Activated T-cell treated with anti-CD3 and anti-CD28 coated beads for 4 hours (primary cell): ENCODE results near the gene CD84.
A peak's percentile ranks its signal among the peaks of the same experiment; 100 is the strongest.

Source experiments
- DNase-seq: peaks from one replicate; pipeline ENCODE4 v3.0.0-alpha.2; 2020

Gene CD84

GRCh38 chr1:160579216-160579701 is at the start of gene CD84:
TSS of gene CD84 (minus strand) at chr1:160579496. CDS start at chr1:160579437, 59 bp downstream.
- no peak for DNase-seq

GRCh38 chr1:160628799-160629263 is 49.5 kb upstream of the CD84 start:
- no peak for DNase-seq

- DNase-seq, result peak; percentile 65
These were observed 48.5 kb upstream of the CD84 start for GRCh38 chr1:160627677-160628289.

- DNase-seq, result no peak
These were observed 47.4 kb upstream of the CD84 start for GRCh38 chr1:160626509-160627342.

GRCh38 chr1:160625725-160626498 is 46.6 kb upstream of the CD84 start:
- peak; percentile 45 for DNase-seq

GRCh38 chr1:160625321-160625720 is 46.0 kb upstream of the CD84 start:
- no peak for DNase-seq

- no peak for DNase-seq
These were observed 45.2 kb upstream of the CD84 start for GRCh38 chr1:160624464-160624863.

- no peak for DNase-seq
These were observed 44.6 kb upstream of the CD84 start for GRCh38 chr1:160623862-160624261.

- no peak for DNase-seq
These were observed 43.9 kb upstream of the CD84 start for GRCh38 chr1:160623227-160623633.

- no peak for DNase-seq
These were observed 43.4 kb upstream of the CD84 start for GRCh38 chr1:160622501-160623226.

GRCh38 chr1:160621633-160622413 is 42.5 kb upstream of the CD84 start:
- no peak for DNase-seq

GRCh38 chr1:160620942-160621632 is 41.8 kb upstream of the CD84 start:
- no peak for DNase-seq

- no peak for DNase-seq
These were observed 40.5 kb upstream of the CD84 start for GRCh38 chr1:160619742-160620277.

GRCh38 chr1:160618763-160619274 is 39.5 kb upstream of the CD84 start:
- no peak for DNase-seq

- no peak for DNase-seq
These were observed 39.0 kb upstream of the CD84 start for GRCh38 chr1:160618327-160618726.

GRCh38 chr1:160615660-160616059 is 36.4 kb upstream of the CD84 start:
- no peak for DNase-seq

- DNase-seq, result no peak
These were observed 35.1 kb upstream of the CD84 start for GRCh38 chr1:160614410-160614809.

GRCh38 chr1:160612613-160613218 is 33.4 kb upstream of the CD84 start:
- DNase-seq, result no peak

- no peak for DNase-seq
These were observed 31.4 kb upstream of the CD84 start for GRCh38 chr1:160610569-160611242.

- no peak for DNase-seq
These were observed 29.6 kb upstream of the CD84 start for GRCh38 chr1:160608941-160609340.
